OCI-LY1 (cell line): ENCODE data around the gene MRPL3.

Experiments
- EZH2 ChIP-seq: fragments of 200-600 bp; sonication (generic), shearing (Covaris generic); IDR thresholded peaks from 2 replicates; pipeline ENCODE4 v1.8.0; 2017; ENCODE audit warnings: borderline replicate concordance, mixed run types, mild to moderate bottlenecking, antibody characterized with exemption, low read length, moderate library complexity, mixed read lengths
- TF ChIP-seq, protein P1 (sequence below): fragments of 200-600 bp; sonication (generic), shearing (Covaris generic); IDR thresholded peaks from 2 replicates; pipeline ENCODE4 v1.5.1; 2017; ENCODE audit warnings: mild to moderate bottlenecking, antibody characterized with exemption, low read length, moderate library complexity, mixed read lengths

DNA sequence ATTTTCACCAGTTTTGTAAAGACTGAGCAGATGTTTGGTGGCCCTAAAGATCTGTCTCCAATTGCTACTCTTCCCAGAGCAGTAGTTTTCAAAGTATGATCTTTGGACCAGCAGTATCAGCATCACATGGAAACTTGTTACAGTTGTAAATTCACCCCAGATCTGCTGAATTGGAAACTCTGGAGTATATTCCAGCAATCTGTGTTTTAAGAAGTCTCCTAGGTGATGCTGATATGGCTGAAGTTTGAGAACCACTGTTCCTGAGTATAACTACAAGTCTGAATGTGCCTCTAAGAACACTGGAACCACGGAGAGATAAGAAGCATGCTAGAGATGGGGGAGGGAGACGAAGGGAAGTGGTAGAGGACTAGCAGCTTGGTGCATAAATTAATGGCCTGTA, 75.5 kb downstream of the MRPL3 start:
- TF ChIP-seq, protein P1, sequence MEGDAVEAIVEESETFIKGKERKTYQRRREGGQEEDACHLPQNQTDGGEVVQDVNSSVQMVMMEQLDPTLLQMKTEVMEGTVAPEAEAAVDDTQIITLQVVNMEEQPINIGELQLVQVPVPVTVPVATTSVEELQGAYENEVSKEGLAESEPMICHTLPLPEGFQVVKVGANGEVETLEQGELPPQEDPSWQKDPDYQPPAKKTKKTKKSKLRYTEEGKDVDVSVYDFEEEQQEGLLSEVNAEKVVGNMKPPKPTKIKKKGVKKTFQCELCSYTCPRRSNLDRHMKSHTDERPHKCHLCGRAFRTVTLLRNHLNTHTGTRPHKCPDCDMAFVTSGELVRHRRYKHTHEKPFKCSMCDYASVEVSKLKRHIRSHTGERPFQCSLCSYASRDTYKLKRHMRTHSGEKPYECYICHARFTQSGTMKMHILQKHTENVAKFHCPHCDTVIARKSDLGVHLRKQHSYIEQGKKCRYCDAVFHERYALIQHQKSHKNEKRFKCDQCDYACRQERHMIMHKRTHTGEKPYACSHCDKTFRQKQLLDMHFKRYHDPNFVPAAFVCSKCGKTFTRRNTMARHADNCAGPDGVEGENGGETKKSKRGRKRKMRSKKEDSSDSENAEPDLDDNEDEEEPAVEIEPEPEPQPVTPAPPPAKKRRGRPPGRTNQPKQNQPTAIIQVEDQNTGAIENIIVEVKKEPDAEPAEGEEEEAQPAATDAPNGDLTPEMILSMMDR, result no peak
- TF ChIP-seq EZH2, result no peak
